PC-9 (cell line): Measurements from ENCODE around the gene PPP4R1. TPM values are rescaled to one million over a fixed set of nuclear protein-coding genes. Genes with fewer than 3 reads are reported as not detected.

Experiments used
- BruUV-seq: library from RNA; stranded (reverse); fragments of 400-500 nt; replicated peaks from 2 replicates; lab custom pipeline; 2021; lab: Mats Ljungman, UMichigan
- CTCF ChIA-PET: fragments of 300-600 bp; sonication (Branson Sonifier 250); formaldehyde crosslinking; loops from one replicate; lab custom pipeline; 2022; ENCODE audit warnings: antibody characterized with exemption; lab: Charles Lee
- POLR2A ChIA-PET: fragments of 300-600 bp; sonication (Branson Sonifier 250); formaldehyde crosslinking; loops from one replicate; lab custom pipeline; 2022; ENCODE audit warnings: antibody characterized with exemption; ENCODE audit not compliant: unreplicated experiment; lab: Charles Lee
- DNase-seq, 2 experiments: peaks; one replicate each; pipeline versions ENCODE4 v3.0.0 to v3.0.0-alpha.2; 2015 to 2022; ENCODE audit warnings: mixed read lengths in 1 of 2
- H2AFZ ChIP-seq: fragments of 200-600 bp; sonication (generic); 2 replicates; pipeline ENCODE4 v1.8.1; 2017; ENCODE audit warnings: antibody characterized with exemption
- H3F3A ChIP-seq: fragments of 200-600 bp; sonication (generic); 2 replicates; pipeline ENCODE4 v1.8.1; 2017; ENCODE audit warnings: antibody characterized with exemption, mild to moderate bottlenecking, low read depth; ENCODE audit not compliant: insufficient read depth
- H3K27ac ChIP-seq: fragments of 200-600 bp; sonication (generic); 2 replicates; pipeline ENCODE4 v1.6.1; 2016; ENCODE audit warnings: mixed run types
- H3K27me3 ChIP-seq: fragments of 200-600 bp; sonication (generic); 2 replicates; pipeline ENCODE4 v1.6.1; 2016; ENCODE audit warnings: low read depth, mixed run types; ENCODE audit not compliant: insufficient read depth
- H3K36me3 ChIP-seq: fragments of 200-600 bp; sonication (generic); 2 replicates; pipeline ENCODE4 v1.6.1; 2016; ENCODE audit warnings: low read depth, mixed run types
- H3K4me1 ChIP-seq: fragments of 200-600 bp; sonication (generic); replicated peaks from 2 replicates; pipeline ENCODE4 v1.6.1; 2016; ENCODE audit warnings: mixed run types; ENCODE audit not compliant: insufficient read depth
- H3K4me2 ChIP-seq: fragments of 200-600 bp; sonication (generic); 2 replicates; pipeline ENCODE4 v1.6.1; 2017; ENCODE audit warnings: mixed run types
- H3K4me3 ChIP-seq: fragments of 200-600 bp; sonication (generic); 2 replicates; pipeline ENCODE4 v1.6.1; 2016; ENCODE audit warnings: mixed run types
- H3K79me2 ChIP-seq: fragments of 200-600 bp; sonication (generic); 2 replicates; pipeline ENCODE4 v1.6.1; 2017; ENCODE audit warnings: low read depth, mixed run types
- H3K9me2 ChIP-seq: fragments of 200-600 bp; sonication (generic); 2 replicates; pipeline ENCODE4 v1.8.1; 2017; ENCODE audit warnings: mild to moderate bottlenecking; ENCODE audit not compliant: insufficient read depth
- H3K9me3 ChIP-seq: fragments of 200-600 bp; sonication (generic); 2 replicates; pipeline ENCODE4 v1.8.1; 2016; ENCODE audit warnings: low read depth; ENCODE audit not compliant: insufficient read depth
- H4K20me1 ChIP-seq: fragments of 200-600 bp; sonication (generic); 2 replicates; pipeline ENCODE4 v1.8.1; 2017; ENCODE audit not compliant: insufficient read depth
- CTCF ChIP-seq: fragments of 200-600 bp; sonication (generic); conservative IDR thresholded peaks from 2 replicates; pipeline ENCODE4 v1.6.1; 2017; ENCODE audit warnings: mixed run types, antibody characterized with exemption, mild to moderate bottlenecking, moderate library complexity
- EZH2 ChIP-seq: fragments of 200-600 bp; sonication (generic); IDR thresholded peaks from 2 replicates; pipeline ENCODE4 v1.8.0; 2017; ENCODE audit warnings: antibody characterized with exemption, low read depth
- intact Hi-C: fragments of 100-400 bp; cut with micrococcal nuclease; formaldehyde crosslinking; loops from one replicate; pipeline ENCODE4 v1.10.0; 2022; ENCODE audit not compliant: unreplicated experiment
- total RNA-seq: library from RNA; stranded (reverse); gene quantifications from 2 replicates; pipeline ENCODE4 v1.2.3, GENCODE V29; 2021

Gene PPP4R1
- total RNA-seq, 1 experiment from 2014 or later = 167 TPM

GRCh38 chr18:9520666-9521065 lies 93.7 kb downstream of the PPP4R1 start:
- DNase-seq = no peak
- BruUV-seq = no TSS peak
- no peaks in the 10 kb centered on the region; the same call in 1 of the 2 replicates for H4K20me1 ChIP-seq
- peaks cover 9% of the 10 kb centered on the region; the same call in 1 of the 2 replicates for H3K36me3 ChIP-seq
- no peak overlapping the region for H2AFZ ChIP-seq
- H3K9me2 ChIP-seq = no peaks in the 10 kb centered on the region
- no peak overlapping the region for H3K27ac ChIP-seq
- no peaks in the 10 kb centered on the region for H3K9me3 ChIP-seq
- CTCF ChIA-PET = no interaction called here
- H3K4me1 ChIP-seq = peaks cover 5% of the 10 kb centered on the region; the same call in 1 of the 2 replicates
- no peaks in the 10 kb centered on the region; the same call in 1 of the 2 replicates for H3F3A ChIP-seq
- H3K4me3 ChIP-seq = no peak overlapping the region
- TF ChIP-seq CTCF = no peak
- no peak for TF ChIP-seq EZH2
- H3K4me2 ChIP-seq = no peak overlapping the region
- intact Hi-C loops = no loop called here
- POLR2A ChIA-PET = interaction anchor here (0.6 to 0.7 kb wide), 3 partner anchors 364 to 808 kb away, joined by 3 to 8 read pairs (median 4); no protein-coding TSS in a partner anchor
- peaks cover 13% of the 10 kb centered on the region for H3K79me2 ChIP-seq
- no peaks in the 10 kb centered on the region for H3K27me3 ChIP-seq

- no TSS peak for BruUV-seq
- Histone ChIP-seq H3K36me3 (peaks cover 6% of the 10 kb centered on the region; the same call in 1 of the 2 replicates), H3K4me1 (peaks cover 9% of the 10 kb centered on the region), H3K27ac (no peak overlapping the region), H3F3A (peaks cover 4% of the 10 kb centered on the region), H3K27me3 (no peaks in the 10 kb centered on the region), H3K9me2 (no peaks in the 10 kb centered on the region), H2AFZ (no peak overlapping the region), H3K9me3 (no peaks in the 10 kb centered on the region), H4K20me1 (no peaks in the 10 kb centered on the region; the same call in 1 of the 2 replicates), H3K4me2 (no peak overlapping the region), H3K79me2 (peaks cover 23% of the 10 kb centered on the region), H3K4me3 (no peak overlapping the region)
- TF ChIP-seq EZH2 (no peak), CTCF (no peak)
- intact Hi-C loops = no loop called here
- ChIA-PET CTCF (interaction anchor here (0.7 kb wide), 1 partner anchor 152 kb away, joined by 3 read pairs; no protein-coding TSS in a partner anchor), POLR2A (no interaction called here)
- DNase-seq = no peak
Measured at GRCh38 chr18:9519399-9519798, 95.0 kb downstream of the PPP4R1 start.

- Histone ChIP-seq H3F3A (peaks cover 17% of the 10 kb centered on the region), H3K9me2 (no peaks in the 10 kb centered on the region), H3K9me3 (no peaks in the 10 kb centered on the region), H4K20me1 (no peaks in the 10 kb centered on the region; the same call in 1 of the 2 replicates), H3K36me3 (peaks cover 6% of the 10 kb centered on the region; the same call in 1 of the 2 replicates), H3K79me2 (peaks cover 25% of the 10 kb centered on the region), H3K27me3 (no peaks in the 10 kb centered on the region), H3K4me1 (peaks cover 24% of the 10 kb centered on the region), H2AFZ (no peak overlapping the region), H3K27ac (no peak overlapping the region), H3K4me3 (no peak overlapping the region), H3K4me2 (no peak overlapping the region)
- CTCF ChIA-PET = interaction anchor here (1.4 kb wide), 1 partner anchor 152 kb away, joined by 7 read pairs; no protein-coding TSS in a partner anchor
- POLR2A ChIA-PET = interaction anchor here (0.7 kb wide), 1 partner anchor 101 kb away, joined by 4 read pairs; no protein-coding TSS in a partner anchor
- no TSS peak for BruUV-seq
- TF ChIP-seq EZH2 (no peak), CTCF (no peak)
- DNase-seq = no peak
- intact Hi-C loops = loop anchor here (2.0 kb wide), 1 partner anchor 445 kb away; no protein-coding TSS in a partner anchor
Measured at GRCh38 chr18:9517869-9518268, 96.5 kb downstream of the PPP4R1 start.
